ENCODE measurements around the gene ZBTB12. TPM values are rescaled to one million over a fixed set of nuclear protein-coding genes. Genes with fewer than 3 reads are reported as not detected.

The ZBTB12 gene
- total and polyA plus RNA-seq, 2 of the 13 experiments (the other 11 are each of a cell fraction or from before 2014, with no cell fraction given), result 4.8 to 6.0 TPM

- TF ChIP-seq ELF4 (CRISPR knock-in tag; IDR thresholded peaks at IDR 0.05; ENCODE audit: borderline replicate concordance) (no peak), SKI (IDR thresholded peaks at IDR 0.05; ENCODE audit: partially characterized antibody) (peak; percentile 26), PATZ1 (CRISPR knock-in tag; IDR thresholded peaks at IDR 0.05) (peak; percentile 65), TEAD3 (CRISPR knock-in tag; optimal IDR thresholded peaks at IDR 0.05; ENCODE audit: borderline replicate concordance) (peak; percentile 71), HDAC6 (IDR thresholded peaks at IDR 0.05; ENCODE audit: low read depth, low read length) (no peak), NCOR1 (IDR thresholded peaks at IDR 0.05; ENCODE audit: borderline replicate concordance, low read length) (peak; percentile 60; the same call in 1 of the 2 replicates), SAP130 (CRISPR knock-in tag; IDR thresholded peaks at IDR 0.05; ENCODE audit: low read depth) (peak; percentile 47), SRF (IDR thresholded peaks at IDR 0.05; ENCODE audit: low read depth, low read length) (no peak)
These were observed 38.4 kb upstream of the ZBTB12 start (continued) for GRCh38 chr6:31940256-31940664.

GRCh38 chr6:31935823-31936222 is 33.9 kb upstream of the ZBTB12 start:
- Histone ChIP-seq H2AFZ (ENCODE audit: low read length) (no peak overlapping the region), H3K9me3 (ENCODE audit: low read length) (no peaks in the 10 kb centered on the region), H3K36me3 (replicated peaks in 1 of 2; ENCODE audit: control insufficient read depth in 1 of 2, insufficient read depth in 2 of 2, low read length in 2 of 2) (peaks cover 8 to 23% of the 10 kb centered on the region in 2 experiments), H4K20me1 (ENCODE audit: insufficient read depth, low read length) (no peaks in the 10 kb centered on the region), H3K4me1 (ENCODE audit: insufficient read depth, low read length) (peaks cover 22% of the 10 kb centered on the region), H3K27ac (ENCODE audit: extremely low read length, insufficient read depth, low read length) (no peak overlapping the region), H3K27me3 (ENCODE audit: control insufficient read depth in 1 of 2, insufficient read depth in 2 of 2, low read length in 2 of 2) (no peaks in the 10 kb centered on the region), H3K79me2 (ENCODE audit: insufficient read depth, low read length) (peaks cover 2% of the 10 kb centered on the region), H3K4me3 (replicated peaks in 1 of 3; ENCODE audit: insufficient read depth in 1 of 3, low read depth in 2 of 3, low read length in 3 of 3) (no peak overlapping the region), H3K4me2 (ENCODE audit: low read depth, low read length) (no peak overlapping the region), H3K9ac (ENCODE audit: insufficient read depth, low read depth, low read length) (no peak overlapping the region)
- intact Hi-C loops (cut with micrococcal nuclease; ENCODE audit: unreplicated experiment) (no loop called here), in situ Hi-C loops (cut with HindIII; ENCODE audit: extremely low pct_ligation_motif_present, low pct_unique_long_range_greater_than_20kb) (no loop called here)
- POLR2A ChIA-PET, result interaction anchor here (1.4 to 2.0 kb wide), 2 partner anchors 10 to 16 kb away, joined by 8 to 9 read pairs; partner anchors contain the start of gene CFB
- FAIRE-seq (no peak), DNase-seq (ENCODE audit: low spot score) (no peak), ATAC-seq (no peak)
- TF ChIP-seq ZNF432 (CRISPR knock-in tag; IDR thresholded peaks at IDR 0.05; ENCODE audit: borderline replicate concordance), result no peak
- TF ChIP-seq CCAR2 (optimal IDR thresholded peaks at IDR 0.05; ENCODE audit: low read depth, low read length), result peak; percentile 35
- no peak for TF ChIP-seq KDM6A (CRISPR knock-in tag; IDR thresholded peaks at IDR 0.05; ENCODE audit: low read depth)
- 0 out of 2 replicates have a peak, but pooled peaks have one; percentile 6 for TF ChIP-seq RBFOX2 (IDR thresholded peaks at IDR 0.05; ENCODE audit: low read depth, low read length)
- TF ChIP-seq ZBTB38 (CRISPR knock-in tag; IDR thresholded peaks at IDR 0.05), result 0 out of 2 replicates have a peak, but pooled peaks have one; percentile 31
- TF ChIP-seq ZNF260 (CRISPR knock-in tag; IDR thresholded peaks at IDR 0.05; ENCODE audit: borderline replicate concordance, low read depth), result no peak
- no peak for TF ChIP-seq ZKSCAN1 (IDR thresholded peaks at IDR 0.05; ENCODE audit: low read length)
- no peak for TF ChIP-seq ZNF3 (CRISPR knock-in tag; IDR thresholded peaks at IDR 0.05)
- peak; percentile 32; the same call in 1 of the 2 replicates for TF ChIP-seq POLR2G (IDR thresholded peaks at IDR 0.05; ENCODE audit: low read depth, low read length)
- WGBS (ENCODE audit: low lambda C conversion rate), result 92% methylated on average over 9 of the region's 9 CpGs
- CTCF ChIA-PET (ENCODE audit: low intra/inter-chr PET ratio, low total read pairs), result no interaction called here
- no TSS peak for BruUV-seq (replicated peaks)

Data from HepG2 (cell line).